Anterior cingulate cortex (tissue), 58 donors: ENCODE measurements around the gene UBE2I.

Experiments used
- DNase-seq, 58 donors: peaks; one replicate each; lab custom pipeline; 2025; lab: John Stamatoyannopoulos, UW

UBE2I gene

DNA sequence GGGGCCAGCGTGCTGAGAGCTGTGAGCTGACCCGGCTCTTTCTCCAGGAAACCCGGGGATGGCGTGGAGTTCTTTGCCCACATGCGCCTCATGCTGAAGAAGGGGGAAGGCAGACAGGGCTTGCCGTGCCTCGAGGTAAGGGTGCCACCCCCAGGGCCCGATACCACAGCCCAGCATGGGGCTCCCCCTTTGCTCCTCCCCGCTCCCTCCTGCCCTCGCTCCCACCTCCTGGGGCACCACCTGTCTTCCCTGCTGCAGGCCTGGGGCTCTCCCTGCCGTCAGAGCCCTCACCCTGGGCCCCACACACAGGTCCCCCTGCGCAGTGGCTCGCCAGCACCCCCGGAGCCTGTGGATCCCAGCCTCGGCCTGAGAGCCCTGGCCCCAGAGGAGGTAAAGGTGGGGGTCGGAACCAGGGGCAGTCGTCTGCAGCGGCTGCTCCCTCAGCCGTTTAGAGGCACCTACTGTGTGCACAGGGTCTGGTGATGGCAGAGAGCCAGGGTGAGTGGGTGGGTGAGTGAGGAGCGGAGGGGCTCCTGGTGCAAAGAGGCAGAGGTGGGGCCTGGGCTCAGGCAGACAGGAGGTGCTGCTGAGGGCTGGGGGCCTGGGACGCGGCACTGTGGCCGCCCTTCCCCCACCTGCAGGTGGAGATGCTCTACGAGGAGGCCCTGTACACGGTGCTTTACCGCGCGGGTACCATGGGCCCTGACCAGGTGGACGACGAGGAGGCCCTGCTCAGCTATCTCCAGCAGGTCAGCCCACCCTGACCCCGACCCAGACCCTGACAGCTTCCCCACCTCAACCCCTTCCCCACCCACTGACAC lies 29.6 kb downstream of the UBE2I start:
- DNase-seq = no peak

DNA sequence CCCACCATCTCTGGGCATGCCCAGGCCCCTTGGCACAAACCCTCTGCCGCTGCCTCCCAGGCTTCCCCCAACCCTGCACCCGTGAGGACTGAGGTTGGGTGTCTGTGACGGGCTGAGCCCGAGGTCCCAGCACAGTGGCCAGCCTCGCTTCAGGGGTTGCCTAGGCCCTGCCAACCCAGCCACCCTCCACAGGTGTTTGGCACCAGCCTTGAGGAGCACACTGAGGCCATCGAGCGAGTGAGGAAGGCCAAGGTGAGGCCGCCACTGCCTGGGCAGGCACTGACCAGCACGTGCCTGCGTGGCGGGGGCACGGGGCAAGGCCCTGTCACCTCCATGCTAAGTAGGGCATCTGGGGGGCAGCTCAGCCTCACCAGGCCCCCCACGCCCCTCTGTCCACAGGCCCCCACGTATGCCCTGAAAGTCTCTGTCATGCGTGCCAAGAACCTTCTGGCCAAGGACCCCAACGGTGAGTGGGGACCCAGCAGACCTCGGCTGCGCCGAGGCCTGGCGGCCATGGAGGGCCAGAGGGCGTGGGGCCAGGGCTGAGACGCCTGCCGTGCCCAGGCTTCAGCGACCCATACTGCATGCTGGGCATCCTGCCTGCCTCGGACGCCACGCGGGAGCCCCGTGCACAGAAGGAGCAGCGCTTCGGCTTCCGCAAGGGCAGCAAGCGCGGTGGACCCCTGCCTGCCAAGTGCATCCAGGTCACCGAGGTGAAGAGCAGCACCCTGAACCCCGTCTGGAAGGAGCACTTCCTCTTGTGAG lies 31.5 kb downstream of the UBE2I start:
- no peak for DNase-seq

DNA sequence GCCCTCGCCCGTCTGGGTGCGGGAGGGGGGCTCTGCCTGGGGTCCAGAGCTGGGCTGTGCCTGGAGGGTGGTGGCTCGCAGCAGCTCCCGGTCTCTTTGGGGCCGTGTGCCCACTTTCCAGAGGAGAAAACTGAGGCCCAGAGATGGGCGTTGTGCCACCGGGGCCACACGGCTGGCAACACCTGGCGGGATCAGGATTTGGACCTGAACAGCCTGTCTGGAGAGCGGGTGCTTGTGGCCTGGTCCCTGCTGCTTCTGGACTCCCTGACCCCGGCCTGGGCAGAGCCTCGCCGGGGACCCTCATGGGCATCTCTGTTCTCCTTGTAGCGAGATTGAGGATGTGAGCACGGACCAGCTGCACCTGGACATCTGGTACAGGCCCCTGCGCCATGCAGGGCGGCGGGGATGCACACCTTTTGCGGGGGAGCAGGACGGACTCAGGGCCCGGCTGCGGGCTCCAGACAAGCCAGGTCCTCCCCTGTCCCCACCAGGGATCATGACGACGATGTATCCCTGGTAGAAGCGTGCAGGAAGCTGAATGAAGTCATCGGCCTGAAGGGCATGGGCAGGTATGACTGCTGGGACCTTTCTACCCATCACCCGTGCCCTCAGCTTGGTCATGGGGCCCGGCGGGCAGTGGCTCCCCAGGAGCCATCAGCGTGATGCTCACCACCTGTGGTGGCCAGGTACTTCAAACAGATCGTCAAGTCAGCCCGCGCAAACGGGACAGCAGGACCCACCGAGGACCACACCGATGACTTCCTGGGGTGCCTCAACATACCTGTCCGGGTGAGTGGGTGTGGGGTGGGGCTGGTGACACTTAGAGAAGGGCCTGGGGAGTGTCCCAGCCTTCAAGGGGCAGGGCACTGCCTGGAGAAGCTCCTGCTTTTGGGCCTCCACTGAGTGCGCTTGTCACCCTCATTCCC lies 32.3 kb downstream of the UBE2I start:
- DNase-seq = no peak

DNA sequence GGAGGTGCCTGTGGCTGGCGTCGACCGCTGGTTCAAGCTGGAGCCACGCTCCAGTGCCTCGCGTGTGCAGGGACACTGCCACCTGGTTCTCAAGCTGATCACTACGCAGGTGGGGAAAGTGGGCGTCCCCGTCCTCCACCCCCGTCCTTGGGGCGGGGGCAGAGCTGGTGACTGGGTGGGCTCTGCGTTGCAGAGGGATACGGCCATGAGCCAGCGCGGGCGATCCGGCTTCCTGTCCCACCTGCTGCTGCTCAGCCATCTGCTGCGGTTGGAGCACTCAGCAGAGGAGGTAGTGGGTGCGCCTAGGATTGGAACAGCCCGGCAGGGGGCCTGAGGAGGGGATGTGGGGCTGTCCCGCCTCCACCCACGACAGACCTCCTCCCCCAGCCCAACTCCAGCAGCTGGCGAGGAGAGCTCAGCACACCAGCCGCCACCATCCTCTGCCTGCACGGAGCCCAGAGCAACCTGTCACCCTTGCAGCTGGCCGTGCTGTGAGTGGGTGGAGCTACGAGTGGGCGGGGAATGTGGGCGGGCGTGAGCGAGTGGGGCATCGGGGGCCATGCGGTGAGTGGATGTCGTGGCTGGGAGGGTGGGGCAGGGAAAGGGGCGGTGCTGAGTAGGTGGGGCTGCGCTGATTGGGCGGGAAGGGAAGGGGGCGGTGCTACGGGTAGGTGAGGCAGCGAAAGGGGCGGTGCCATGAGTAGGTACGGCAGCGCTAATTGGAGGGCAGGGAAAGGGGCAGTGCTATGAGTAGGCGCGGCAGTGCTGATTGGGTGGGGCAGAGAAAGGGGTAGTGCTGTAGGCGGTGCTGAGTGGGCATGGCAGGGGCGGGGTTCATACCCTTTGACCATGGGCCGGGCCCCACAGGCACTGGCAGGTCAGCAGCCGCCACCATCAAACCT lies 33.3 kb downstream of the UBE2I start:
- DNase-seq = peak in 56 of 58 donors; percentile 22 to 93 (median 80)

DNA sequence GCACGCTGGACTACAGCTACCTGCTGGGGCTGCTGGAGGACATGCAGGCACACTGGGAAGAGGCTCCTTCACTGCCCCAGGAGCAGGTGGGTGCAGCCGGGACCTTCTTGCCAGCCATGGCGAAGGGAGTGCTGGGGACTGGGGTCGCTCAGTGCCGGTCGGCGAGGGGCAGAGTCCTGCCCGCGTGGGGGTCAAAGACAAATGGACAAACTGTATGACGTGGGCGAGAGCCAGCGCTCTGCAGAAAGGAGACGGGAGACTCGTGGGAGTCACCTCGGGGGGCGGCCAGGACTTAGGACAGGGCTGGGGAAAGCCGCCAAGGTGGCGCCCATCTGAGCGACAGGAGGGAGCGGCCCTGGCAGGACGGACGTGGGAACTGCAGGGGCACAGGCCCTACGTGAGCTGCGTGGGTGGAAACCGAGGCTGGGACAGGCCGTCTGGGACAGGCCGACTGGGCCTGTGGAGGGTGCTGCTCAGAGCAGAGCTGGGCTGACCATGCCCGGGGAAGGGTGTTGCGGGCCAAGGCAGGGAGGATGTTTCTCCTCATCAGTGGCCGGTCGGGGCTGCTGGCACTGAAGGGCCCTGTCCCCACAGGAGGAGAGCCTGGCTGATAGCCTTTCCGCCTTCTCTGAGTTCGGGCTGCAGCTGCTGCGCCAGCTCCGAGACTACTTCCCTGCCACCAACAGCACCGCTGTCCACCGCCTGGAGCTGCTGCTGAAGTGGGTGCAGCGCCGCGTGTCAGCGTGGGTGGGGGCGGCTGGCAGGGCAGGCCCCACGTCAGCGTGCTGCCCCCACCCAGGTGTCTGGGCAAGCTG lies 34.2 kb downstream of the UBE2I start:
- no peak for DNase-seq

DNA sequence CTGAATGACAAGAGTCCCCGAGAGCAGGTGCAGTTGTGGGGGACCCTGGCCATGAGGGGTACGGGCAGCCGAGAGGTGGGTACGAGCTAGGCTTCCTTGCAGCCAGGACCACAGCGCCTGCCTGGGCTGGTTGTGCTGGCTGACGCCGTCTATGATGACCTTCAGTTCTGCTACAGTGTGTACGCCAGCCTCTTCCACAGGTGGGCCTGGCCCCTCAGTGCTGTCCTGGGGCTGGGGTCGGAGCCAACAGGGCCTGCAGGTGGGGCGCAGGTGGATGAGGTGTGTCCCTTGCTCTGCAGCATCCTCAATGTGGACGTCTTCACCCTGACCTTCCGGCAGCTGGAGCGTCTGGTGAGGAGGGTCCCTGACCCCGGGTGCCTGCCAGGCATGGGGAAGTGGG lies 35.1 kb downstream of the UBE2I start:
- DNase-seq = no peak

DNA sequence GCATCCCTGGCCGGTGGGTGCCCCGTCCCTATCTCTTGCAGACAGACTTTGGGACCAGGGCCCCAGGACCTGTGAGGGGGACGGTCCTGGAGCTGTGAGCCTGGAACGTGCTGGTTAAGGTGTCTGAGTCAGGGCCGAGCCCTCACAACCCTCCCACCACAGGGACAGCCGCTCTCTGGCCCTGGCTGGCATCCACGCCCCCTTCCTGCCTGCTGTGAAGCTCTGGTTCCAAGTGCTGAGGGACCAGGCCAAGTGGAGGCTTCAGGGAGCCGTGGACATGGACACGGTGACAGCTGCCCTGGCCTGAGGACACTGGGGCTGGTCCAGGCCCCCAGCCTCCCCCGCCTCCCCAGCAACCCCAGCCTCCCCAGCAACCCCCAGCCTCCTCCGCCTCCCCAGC lies 35.7 kb downstream of the UBE2I start:
- no peak for DNase-seq

DNA sequence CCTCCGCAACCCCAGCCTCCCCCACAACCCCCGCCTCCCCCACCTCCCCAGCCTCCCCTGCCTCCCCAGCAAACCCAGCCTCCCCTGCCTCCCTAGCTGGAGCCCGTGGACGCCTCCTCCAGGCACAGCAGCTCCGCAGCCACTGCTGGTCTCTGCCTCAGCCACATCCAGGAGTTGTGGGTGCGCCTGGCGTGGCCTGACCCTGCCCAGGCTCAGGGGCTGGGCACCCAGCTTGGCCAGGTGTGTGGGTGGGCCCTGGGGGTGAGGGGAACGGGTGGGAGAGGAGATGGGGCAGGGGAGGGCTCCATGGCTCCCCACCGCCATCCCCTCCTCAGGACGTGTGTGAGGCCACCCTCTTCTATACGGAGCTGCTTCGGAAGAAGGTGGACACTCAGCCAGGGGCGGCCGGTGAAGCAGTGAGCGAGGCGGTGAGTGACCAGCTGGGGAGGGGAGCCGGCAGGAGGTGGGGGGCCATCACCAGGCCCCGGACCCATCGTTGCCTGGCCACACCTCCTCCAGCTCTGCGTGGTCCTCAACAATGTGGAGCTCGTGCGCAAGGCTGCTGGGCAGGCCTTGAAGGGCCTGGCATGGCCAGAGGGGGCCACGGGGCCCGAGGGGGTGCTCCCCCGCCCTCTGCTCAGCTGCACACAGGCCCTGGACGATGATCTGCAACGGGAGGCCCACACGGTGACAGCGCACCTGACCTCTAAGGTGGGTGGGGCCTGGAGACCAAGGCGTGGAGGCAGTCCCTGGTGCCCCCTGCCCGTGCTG lies 36.4 kb downstream of the UBE2I start:
- no peak for DNase-seq

DNA sequence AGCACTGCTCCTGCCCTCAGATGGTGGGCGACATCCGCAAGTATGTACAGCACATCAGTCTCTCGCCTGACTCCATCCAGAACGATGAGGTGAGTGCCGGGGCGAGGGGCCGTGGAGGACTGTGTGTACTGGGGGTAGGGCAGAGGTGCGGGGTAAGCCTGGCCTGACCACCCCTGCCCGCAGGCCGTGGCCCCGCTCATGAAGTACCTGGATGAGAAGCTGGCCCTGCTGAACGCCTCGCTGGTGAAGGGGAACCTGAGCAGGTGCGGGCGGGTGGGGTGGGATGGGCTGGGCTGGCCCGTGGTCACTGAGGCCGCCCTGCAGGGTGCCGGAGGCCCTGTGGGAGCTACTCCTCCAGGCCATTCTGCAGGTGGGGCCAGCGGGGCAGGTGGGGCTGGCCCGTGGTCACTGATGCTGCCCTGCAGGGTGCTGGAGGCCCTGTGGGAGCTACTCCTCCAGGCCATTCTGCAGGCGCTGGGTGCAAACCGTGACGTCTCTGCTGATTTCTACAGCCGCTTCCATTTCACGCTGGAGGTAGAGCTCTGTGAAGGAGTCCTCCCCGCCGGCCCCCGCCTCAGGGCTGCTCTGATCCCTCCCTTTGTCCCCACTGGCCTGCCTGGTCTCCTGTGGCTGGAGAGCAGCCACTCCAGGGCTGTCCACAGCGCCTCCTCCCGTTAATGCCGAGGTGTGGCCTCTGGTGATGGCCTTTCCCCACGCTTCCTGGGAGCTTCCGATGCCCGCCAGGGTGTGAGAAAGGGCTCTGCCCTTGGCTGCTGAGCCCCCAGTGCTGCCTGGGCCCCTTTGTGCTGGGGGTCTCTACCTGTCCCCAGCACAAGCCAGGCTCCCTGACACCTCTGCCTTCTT lies 37.2 kb downstream of the UBE2I start:
- DNase-seq = no peak

DNA sequence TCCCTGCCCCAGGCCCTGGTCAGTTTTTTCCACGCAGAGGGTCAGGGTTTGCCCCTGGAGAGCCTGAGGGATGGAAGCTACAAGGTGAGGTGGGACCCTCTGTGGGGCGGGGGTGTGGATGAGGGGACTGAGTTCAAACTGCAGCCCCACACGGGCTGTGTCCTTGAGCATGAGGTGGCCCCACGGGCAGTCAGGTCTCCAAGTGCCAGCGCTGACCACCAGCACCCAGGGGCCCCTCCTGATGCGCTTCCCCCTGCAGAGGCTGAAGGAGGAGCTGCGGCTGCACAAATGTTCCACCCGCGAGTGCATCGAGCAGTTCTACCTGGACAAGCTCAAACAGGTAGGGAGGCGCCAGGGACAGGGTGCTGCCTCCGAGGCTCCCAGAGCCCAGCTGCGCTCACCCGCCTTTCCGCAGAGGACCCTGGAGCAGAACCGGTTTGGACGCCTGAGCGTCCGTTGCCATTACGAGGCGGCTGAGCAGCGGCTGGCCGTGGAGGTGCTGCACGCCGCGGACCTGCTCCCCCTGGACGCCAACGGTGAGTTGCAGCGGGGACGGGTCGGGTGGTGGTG lies 37.9 kb downstream of the UBE2I start:
- DNase-seq = no peak

DNA sequence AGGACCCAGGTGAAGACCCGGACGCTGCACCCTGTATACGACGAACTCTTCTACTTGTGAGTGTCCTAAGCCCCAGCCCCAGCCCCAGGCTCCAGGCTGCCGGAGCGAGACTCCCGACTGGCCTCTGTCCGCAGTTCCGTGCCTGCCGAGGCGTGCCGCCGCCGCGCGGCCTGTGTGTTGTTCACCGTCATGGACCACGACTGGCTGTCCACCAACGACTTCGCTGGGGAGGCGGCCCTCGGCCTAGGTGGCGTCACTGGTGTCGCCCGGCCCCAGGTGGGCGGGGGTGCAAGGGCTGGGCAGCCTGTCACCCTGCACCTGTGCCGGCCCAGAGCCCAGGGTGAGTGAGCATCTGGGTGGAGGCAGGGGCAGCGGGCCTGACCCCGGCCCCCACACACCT lies 38.5 kb downstream of the UBE2I start:
- no peak for DNase-seq

DNA sequence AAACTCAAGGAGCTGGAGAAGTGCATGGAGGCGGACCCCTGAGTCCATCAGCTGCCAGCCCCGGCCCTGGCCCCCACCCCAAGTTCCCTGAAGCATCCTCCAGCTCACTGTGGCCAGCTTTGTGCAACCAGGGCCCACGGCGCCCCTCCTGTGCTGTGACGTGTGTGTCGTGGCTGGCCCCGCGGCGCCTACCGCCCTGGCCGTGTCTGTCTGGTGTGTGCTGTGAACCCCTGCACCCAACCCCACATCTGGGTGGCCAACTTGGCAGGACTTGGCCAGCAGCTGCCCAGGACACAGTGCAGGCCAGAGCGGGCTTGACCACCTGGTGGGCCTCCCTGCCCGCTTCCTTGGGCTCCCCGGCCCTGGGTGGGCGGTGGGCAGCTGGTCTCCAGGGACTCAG lies 39.0 kb downstream of the UBE2I start:
- DNase-seq = no peak

DNA sequence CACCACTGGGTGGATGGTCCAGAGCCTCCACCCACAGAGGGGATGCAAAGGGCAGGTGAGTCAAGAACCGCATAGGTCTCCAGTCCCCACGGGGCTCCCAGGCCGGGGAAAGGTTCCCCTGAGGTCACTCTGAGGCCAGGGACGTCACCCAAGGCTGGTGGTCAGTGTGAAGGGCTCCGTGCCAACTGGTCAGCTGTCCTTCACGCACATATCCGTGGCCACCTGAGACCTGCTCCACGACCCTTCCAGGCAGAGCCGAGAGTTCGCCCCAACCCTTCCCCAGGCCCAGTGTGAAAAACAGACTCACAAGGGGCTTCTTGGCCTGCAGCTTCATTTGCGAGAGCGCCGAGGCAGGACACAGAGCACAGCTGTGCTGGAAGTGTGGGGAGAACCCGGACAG lies 39.5 kb downstream of the UBE2I start:
- no peak for DNase-seq

DNA sequence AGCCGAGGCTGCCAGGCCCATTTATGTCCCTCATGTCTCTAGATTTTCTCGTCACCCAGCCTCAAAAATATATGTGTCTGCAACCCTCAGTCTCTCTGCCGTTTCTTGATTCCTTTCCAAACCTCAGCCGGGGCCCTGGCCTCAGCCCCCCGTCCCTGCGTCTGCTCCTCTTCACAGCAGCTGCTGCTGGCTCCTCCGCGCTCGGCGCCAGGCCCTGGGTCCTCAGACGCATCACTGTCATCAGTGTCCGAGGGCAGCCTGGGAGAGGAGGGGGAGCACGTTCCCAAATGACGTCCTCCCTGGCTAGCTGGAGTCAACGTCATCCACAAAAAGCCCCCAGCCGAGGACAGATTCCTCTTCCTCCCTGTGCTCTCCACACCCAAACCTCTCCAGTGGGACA lies 39.9 kb downstream of the UBE2I start:
- DNase-seq = peak in 1 of 58 donors; percentile 5

DNA sequence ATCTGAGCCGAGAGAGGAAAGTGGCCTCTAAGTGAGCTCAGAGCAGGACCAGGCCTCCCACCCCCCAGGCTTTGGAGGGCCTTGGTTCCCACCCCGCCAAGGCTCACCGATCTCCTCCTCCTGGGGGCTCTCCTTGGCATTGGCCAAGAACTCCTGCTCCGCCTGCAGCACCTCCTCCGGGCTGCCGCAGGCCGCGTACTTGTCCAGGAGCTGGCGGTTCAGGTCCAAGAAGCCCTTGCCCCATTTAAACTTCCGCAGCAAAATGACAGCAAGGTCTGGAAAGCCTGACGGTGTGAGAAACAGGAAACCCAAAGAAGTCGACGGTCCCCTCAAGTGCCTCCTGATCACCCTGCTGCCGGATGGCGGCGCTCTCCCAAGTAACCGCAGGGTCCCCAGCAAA lies 40.5 kb downstream of the UBE2I start:
- DNase-seq = no peak

DNA sequence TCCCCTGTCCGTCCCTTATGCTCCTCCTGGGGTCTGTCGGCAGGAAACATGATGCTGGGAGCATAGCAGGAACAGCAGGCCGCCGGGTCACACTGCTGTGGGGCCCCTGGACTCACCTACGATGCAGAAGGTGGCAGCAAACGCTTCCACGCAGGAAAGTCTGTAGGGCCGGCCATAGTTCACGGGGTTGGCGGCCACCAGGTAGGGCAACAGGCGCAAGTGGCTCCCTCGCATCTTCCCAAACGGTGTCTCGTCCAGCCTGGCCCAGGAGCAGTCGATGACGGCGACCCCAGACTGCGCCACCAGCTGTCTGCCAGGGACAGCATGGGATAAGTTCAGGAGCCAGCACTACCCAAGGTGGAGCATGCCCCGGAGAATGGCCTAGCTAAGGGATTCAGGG lies 41.3 kb downstream of the UBE2I start:
- no peak for DNase-seq

DNA sequence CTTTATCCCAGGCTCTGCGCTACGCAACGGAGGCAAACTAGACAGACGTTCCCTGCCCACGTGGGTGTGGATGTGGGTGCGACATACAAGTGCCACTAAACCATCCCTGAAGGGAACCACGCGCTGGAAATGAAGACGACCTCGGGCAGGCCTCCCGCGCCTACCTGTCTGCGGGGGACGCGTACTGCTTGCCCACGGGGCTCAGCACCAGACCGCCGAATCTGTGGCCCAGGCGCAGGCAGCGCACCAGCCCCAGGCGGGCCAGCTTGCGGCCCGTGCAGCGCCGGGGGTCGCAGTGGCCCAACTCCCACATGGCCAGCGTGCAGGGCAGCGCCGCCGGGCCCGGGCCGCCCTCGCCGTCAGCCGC lies 41.8 kb downstream of the UBE2I start:
- DNase-seq = no peak
